Chondrocyte (in vitro differentiated cells): ENCODE measurements around the gene CDK5. TPM values are rescaled to one million over a fixed set of nuclear protein-coding genes. Genes with fewer than 3 reads are reported as not detected.
"Not testable (repeated sequence)": the region's sequence is repeated elsewhere in the genome, so short reads cannot be mapped to it uniquely, and the experiment has no call there.

Experiments
- DNase-seq: peaks from one replicate; pipeline ENCODE4 v3.0.0; 2021; ENCODE audit warnings: mixed read lengths, low spot score
- H3K27ac Mint-ChIP-seq: one replicate; pipeline ENCODE4 v1.8.0; 2021; ENCODE audit warnings: mild to moderate bottlenecking, moderate library complexity, mixed read lengths; ENCODE audit not compliant: unreplicated experiment
- H3K27me3 Mint-ChIP-seq: 2 replicates; pipeline ENCODE4 v1.8.0; 2021; ENCODE audit warnings: low read depth, mixed read lengths
- H3K36me3 Mint-ChIP-seq: 2 replicates; pipeline ENCODE4 v1.8.0; 2021; ENCODE audit warnings: low read depth, mixed read lengths
- H3K4me1 Mint-ChIP-seq: 2 replicates; pipeline ENCODE4 v1.8.0; 2021; ENCODE audit warnings: low read depth, mild to moderate bottlenecking, mixed read lengths
- H3K4me3 Mint-ChIP-seq: one replicate; pipeline ENCODE4 v1.8.0; 2021; ENCODE audit warnings: mild to moderate bottlenecking, moderate library complexity, mixed read lengths; ENCODE audit not compliant: unreplicated experiment
- H3K9me3 Mint-ChIP-seq: 2 replicates; pipeline ENCODE4 v1.8.0; 2021; ENCODE audit warnings: low read depth, mixed read lengths
- total RNA-seq: library from RNA; stranded (reverse); gene quantifications from 3 replicates; pipeline ENCODE4 v1.2.1, GENCODE V29; 2021
- TF ChIP-seq, protein P1 (sequence below): fragments of 200-600 bp; sonication (generic); IDR thresholded peaks from 2 replicates; pipeline ENCODE4 v1.5.0; 2021; ENCODE audit warnings: antibody characterized with exemption, mild to moderate bottlenecking, moderate library complexity

The CDK5 gene
- total RNA-seq, 1 donor from 2014 or later: 24.0 TPM

DNA sequence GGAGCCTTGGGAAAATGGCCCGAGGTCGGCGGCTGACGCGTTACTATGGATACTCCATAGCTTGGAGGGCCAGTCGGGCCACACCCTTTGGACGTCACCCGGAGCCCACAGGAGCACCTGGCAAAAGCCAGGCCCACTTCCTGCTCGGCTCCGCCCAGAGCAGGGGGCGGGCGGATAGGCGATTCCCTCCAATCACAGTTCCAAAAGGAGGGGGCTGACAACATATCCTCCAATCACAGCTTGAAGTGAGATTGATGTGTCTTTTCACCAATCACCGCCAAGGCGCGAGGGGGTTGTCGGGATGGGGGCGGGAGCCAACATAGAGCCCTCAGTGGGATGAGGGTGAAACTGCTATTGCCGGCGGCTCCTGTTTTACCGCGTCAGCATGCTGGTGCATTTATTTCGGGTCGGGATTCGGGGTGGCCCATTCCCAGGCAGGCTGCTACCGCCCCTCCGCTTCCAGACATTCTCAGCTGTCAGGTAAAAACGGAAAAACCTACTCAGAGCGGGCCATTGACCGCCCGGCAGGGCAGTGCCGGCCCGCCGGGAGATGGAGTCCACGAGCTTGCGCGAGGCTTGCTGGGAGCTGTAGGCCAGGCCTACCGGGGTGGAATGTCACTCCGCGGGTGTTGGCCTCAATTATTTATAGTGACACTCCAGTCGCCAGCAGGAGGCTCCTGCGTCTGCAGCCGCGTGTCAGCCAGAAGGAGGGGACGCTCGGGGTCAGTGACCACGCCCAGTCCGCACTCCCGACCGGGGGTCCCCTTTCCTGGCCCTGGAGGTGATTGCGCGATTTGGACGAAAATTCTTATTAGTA is 29.4 kb downstream of the CDK5 start, which contains the start of gene ABCB8:
Gene ABCB8 (plus strand): TSS at position 320 of the 817 bp plus-strand sequence. CDS start 66 bp downstream, at position 386.
- Mint-ChIP-seq H3K27ac (peak within 1 kb of the TSS; percentile 94), H3K4me3 (peak within 1 kb of the TSS; percentile 95), H3K27me3 (no peaks in the 10 kb centered on the region), H3K36me3 (peaks cover 2% of the 10 kb centered on the region), H3K9me3 (no peaks in the 10 kb centered on the region), H3K4me1 (peaks cover 21% of the 10 kb centered on the region)
- no peak for DNase-seq
- TF ChIP-seq, protein P1, sequence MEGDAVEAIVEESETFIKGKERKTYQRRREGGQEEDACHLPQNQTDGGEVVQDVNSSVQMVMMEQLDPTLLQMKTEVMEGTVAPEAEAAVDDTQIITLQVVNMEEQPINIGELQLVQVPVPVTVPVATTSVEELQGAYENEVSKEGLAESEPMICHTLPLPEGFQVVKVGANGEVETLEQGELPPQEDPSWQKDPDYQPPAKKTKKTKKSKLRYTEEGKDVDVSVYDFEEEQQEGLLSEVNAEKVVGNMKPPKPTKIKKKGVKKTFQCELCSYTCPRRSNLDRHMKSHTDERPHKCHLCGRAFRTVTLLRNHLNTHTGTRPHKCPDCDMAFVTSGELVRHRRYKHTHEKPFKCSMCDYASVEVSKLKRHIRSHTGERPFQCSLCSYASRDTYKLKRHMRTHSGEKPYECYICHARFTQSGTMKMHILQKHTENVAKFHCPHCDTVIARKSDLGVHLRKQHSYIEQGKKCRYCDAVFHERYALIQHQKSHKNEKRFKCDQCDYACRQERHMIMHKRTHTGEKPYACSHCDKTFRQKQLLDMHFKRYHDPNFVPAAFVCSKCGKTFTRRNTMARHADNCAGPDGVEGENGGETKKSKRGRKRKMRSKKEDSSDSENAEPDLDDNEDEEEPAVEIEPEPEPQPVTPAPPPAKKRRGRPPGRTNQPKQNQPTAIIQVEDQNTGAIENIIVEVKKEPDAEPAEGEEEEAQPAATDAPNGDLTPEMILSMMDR: peak; percentile 76

DNA sequence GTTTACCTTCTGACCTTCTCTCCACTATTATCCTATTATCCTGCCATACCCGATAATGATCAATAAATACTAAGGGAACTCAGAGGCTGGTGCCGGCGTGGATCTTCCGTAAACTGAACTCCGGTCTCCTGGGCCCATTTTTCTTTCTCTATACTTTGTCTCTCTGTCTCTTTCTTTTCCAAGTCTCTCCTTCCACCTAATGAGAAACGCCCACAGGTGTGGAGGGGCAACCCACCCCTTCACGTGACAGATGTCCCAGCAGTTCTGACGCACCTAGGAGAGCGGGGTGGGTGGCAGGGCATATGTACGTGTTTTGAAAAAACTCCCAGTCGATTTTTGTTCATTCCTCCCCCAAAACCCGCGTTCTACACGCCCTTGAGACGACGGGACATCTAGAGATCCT is 30.0 kb downstream of the CDK5 start:
- H3K36me3 Mint-ChIP-seq, H3K27me3 Mint-ChIP-seq, H3K9me3 Mint-ChIP-seq, DNase-seq: not testable (repeated sequence)
- H3K4me1 Mint-ChIP-seq: peaks cover 21% of the 10 kb centered on the region
- peak overlapping the region; percentile 70 for H3K27ac Mint-ChIP-seq
- peak overlapping the region; percentile 95 for H3K4me3 Mint-ChIP-seq

DNA sequence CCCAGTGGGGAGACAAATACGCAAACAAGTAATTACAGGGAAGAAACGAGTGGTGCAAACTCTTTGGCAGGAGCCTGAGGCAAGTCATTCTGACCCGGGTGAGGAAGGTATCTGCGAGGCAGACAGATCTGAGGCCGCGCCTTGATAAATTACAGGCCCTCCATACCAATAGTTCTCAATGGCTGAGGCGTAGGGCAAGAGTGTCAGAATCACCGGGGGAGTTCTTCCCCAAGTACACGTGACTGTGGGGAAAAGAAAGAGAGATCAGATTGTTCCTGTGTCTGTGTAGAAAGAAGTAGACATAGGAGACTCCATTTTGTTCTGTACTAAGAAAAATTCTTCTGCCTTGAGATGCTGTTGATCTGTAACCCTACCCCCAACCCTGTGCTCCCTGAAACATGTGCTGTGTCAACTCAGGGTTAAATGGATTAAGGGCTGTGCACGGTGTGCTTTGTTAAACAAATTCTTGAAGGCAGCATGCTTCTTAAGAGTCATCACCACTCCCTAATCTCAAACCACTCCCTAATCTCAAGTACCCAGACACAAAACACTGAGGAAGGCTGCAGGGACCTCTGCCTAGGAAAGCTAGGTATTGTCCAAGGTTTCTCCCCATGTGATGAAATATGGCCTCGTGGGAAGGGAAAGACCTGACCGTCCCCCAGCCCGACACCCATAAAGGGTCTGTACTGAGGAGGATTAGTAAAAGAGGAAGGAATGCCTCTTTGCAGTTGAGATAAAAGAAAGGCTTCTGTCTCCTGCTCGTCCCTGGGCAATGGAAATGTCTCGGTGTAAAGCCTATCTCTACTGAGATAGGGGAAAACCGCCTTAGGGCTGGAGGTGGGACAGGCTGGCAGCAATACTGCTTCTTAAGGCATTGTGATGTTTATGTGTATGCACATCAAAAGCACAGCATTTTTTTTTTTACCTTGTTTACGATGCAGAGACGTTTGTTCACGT is 30.6 kb downstream of the CDK5 start:
- not testable (repeated sequence) for H3K9me3 Mint-ChIP-seq, DNase-seq, H3K27me3 Mint-ChIP-seq, H3K36me3 Mint-ChIP-seq
- Mint-ChIP-seq H3K4me1 (peaks cover 21% of the 10 kb centered on the region), H3K27ac (peak overlapping the region; percentile 70), H3K4me3 (peak overlapping the region; percentile 95)

DNA sequence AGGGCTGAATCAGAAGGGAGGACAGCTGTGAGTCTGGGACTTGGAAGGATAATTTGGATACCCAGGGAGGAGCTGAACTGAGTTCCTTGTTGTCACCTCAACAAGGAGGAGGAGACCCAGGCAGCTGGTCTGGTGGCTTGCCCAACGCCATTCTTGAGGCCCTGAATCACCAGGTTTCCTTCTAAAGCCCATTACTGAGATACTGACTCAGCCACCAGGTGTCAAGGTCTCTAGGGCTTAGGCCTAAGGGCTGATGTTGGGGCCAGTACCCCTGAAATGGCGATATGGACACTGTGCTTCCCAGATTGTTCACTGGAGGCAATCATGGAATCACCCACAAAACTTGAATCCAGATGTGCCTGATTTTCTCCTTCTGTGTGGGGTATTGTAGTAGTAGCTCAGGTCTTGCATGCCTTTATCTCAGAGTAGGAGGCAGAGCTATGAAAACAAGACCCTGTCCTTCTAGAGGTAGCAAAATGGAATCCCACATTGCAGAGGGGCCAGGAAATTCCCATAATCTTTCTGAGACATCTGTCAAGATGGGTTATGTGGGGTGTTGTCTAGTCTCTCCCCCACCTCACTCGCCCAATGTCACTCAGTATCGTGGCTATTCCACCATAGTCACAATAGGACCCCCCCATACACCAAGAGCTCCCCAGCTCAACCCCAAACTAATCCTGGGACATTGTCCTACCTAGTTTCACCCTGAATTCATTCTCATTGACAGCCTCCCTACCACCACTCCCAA is 31.6 kb downstream of the CDK5 start:
- Mint-ChIP-seq H3K4me1 (peaks cover 21% of the 10 kb centered on the region), H3K27me3 (no peaks in the 10 kb centered on the region), H3K9me3 (no peaks in the 10 kb centered on the region), H3K36me3 (peaks cover 2% of the 10 kb centered on the region), H3K27ac (no peak overlapping the region), H3K4me3 (no peak overlapping the region)
- DNase-seq: no peak
- TF ChIP-seq, protein P1: no peak

DNA sequence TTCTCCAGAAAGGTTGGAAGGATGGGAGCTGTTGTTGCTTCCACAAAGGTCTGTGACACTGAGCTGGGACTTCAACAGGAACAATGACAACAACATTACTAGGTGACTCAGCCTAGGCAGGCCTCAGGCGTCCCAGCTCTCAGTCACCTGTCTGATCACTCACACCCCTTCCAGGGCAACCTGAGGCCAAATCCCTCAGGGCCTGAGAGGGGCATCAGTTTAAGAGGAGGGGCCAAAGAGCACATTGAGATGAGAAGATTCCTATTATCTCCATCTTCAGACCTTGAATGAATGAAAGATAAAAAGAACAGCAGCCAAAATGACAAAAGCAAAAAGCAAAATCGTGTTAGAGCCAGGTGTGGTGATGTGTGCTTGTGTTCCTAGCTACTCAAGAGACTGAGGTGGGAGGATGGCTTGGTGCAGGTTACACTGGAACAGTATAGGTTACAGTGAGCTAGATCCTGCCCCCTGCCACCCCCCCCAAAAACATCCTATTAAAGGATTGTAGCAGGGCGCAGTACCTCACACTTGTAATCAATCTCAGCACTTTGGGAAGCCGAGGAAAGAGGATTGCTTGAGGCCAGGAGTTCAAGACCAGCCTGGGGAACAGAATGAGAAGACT is 33.2 kb downstream of the CDK5 start, which contains the start of gene ATG9B:
Gene ATG9B (minus strand): TSS at position 60 of the 622 bp plus-strand sequence. CDS start 71 bp downstream, outside the sequence.
- TF ChIP-seq, protein P1: no peak
- Mint-ChIP-seq H3K36me3 (peaks cover 2% of the 10 kb centered on the region), H3K9me3 (no peaks in the 10 kb centered on the region), H3K27me3 (peaks cover 8% of the 10 kb centered on the region), H3K4me3 (no peak within 1 kb of the TSS), H3K4me1 (peaks cover 25% of the 10 kb centered on the region), H3K27ac (no peak within 1 kb of the TSS)
- no peak for DNase-seq
